Thyroid gland (tissue), 4 donors: ENCODE data around the gene CASP8AP2.

Experiments
- CTCF ChIP-seq, 6 experiments: fragments of 200-600 bp in 3 of 6; fragments of 450-650 bp in 3 of 6; sonication (generic) in 3 of 6; IDR thresholded peaks; one replicate each; pipeline ENCODE4 v1.5.1; 2016 to 2019; ENCODE audit warnings: antibody characterized with exemption in 6 of 6, mild to moderate bottlenecking in 2 of 6, inconsistent platforms in 1 of 6, moderate library complexity in 1 of 6
- POLR2A ChIP-seq, 2 donors: fragments of 450-650 bp; IDR thresholded peaks; one replicate each; pipeline ENCODE4 v1.6.1; 2017; ENCODE audit warnings: antibody characterized with exemption in 2 of 2, mild to moderate bottlenecking in 2 of 2, moderate library complexity in 1 of 2

- no peak for TF ChIP-seq CTCF (IDR thresholded peaks at IDR 0.05)
- TF ChIP-seq POLR2A (IDR thresholded peaks at IDR 0.05) = no peak
Observed at GRCh38 chr6:89786970-89787369, 42.7 kb upstream of the CASP8AP2 start.
